GM12878 (cell line): ENCODE measurements around the gene CHST15.

Source experiments
- EGR1 ChIP-seq, 2 experiments: IDR thresholded peaks; 1 replicate in 1 of 2; 2 replicates in 1 of 2; pipeline ENCODE4 v1.6.1; 2011 to 2012; ENCODE audit warnings: low read depth in 2 of 2, low read length in 2 of 2, borderline replicate concordance in 1 of 2, mild to moderate bottlenecking in 1 of 2, moderate library complexity in 1 of 2
- HDGF ChIP-seq: fragments of 450-650 bp; IDR thresholded peaks from 2 replicates; pipeline ENCODE4 v1.6.1; 2016; ENCODE audit warnings: antibody characterized with exemption
- MYC ChIP-seq: IDR thresholded peaks from 2 replicates; pipeline ENCODE4 v1.6.1; 2011; ENCODE audit warnings: mild to moderate bottlenecking, low read length, moderate library complexity, inconsistent platforms; ENCODE audit not compliant: insufficient read depth, insufficient replicate concordance, insufficient read length, severe bottlenecking
- RUNX3 ChIP-seq: IDR thresholded peaks from 2 replicates; pipeline ENCODE4 v1.6.1; 2012; ENCODE audit warnings: low read length, inconsistent platforms
- YY1 ChIP-seq: IDR thresholded peaks from 2 replicates; pipeline ENCODE4 v1.6.1; 2011; ENCODE audit warnings: low read depth, mild to moderate bottlenecking, low read length
- ZNF207 ChIP-seq: fragments of 450-650 bp; IDR thresholded peaks from 2 replicates; pipeline ENCODE4 v1.6.1; 2014; ENCODE audit warnings: antibody characterized with exemption, mild to moderate bottlenecking, borderline replicate concordance
- TF ChIP-seq, protein P1 (sequence below), 3 experiments: IDR thresholded peaks in 2 of 3; conservative IDR thresholded peaks in 1 of 3; 2 replicates each; pipeline ENCODE4 v1.5.1; 2011; ENCODE audit warnings: low read depth in 3 of 3, low read length in 3 of 3, mild to moderate bottlenecking in 3 of 3, control low read depth in 2 of 3, moderate library complexity in 2 of 3, inconsistent platforms in 1 of 3, mixed read lengths in 1 of 3; ENCODE audit not compliant: control insufficient read depth in 2 of 3, insufficient read depth in 1 of 3; ENCODE audit errors: extremely low read depth in 1 of 3
- TF ChIP-seq, protein P2 (sequence below): IDR thresholded peaks from 2 replicates; pipeline ENCODE4 v1.6.1; 2012; ENCODE audit warnings: low read length, inconsistent platforms

DNA sequence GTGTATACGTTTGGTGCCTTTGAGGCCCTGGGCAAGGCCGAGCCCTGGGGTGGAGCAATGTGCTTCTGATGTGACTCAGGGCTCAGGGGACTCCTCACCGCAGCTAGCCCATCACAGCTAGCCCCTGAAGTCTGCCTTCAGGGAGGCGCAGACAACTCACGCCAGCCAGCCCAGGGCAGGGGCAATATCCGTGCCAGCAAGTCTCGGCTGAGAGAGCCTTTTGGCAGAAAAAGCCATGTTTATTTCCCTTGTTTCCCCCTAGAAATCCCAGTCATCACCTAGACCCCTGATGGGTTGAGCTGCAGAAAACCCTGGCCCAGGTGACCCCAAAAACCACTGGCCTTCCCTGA is 90.4 kb downstream of the CHST15 start:
- no peak for TF ChIP-seq YY1
- TF ChIP-seq HDGF, result no peak
- no peak for TF ChIP-seq ZNF207
- no peak for TF ChIP-seq EGR1 (IDR thresholded peaks at IDR 0.05; ENCODE audit: borderline replicate concordance in 1 of 2, low read depth in 2 of 2, low read length in 2 of 2)
- TF ChIP-seq MYC, result no peak
- TF ChIP-seq, protein P1, sequence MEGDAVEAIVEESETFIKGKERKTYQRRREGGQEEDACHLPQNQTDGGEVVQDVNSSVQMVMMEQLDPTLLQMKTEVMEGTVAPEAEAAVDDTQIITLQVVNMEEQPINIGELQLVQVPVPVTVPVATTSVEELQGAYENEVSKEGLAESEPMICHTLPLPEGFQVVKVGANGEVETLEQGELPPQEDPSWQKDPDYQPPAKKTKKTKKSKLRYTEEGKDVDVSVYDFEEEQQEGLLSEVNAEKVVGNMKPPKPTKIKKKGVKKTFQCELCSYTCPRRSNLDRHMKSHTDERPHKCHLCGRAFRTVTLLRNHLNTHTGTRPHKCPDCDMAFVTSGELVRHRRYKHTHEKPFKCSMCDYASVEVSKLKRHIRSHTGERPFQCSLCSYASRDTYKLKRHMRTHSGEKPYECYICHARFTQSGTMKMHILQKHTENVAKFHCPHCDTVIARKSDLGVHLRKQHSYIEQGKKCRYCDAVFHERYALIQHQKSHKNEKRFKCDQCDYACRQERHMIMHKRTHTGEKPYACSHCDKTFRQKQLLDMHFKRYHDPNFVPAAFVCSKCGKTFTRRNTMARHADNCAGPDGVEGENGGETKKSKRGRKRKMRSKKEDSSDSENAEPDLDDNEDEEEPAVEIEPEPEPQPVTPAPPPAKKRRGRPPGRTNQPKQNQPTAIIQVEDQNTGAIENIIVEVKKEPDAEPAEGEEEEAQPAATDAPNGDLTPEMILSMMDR (IDR thresholded peaks at IDR 0.05 in 2 of 3, conservative IDR thresholded peaks at IDR 0.05 in 1 of 3; ENCODE audit: control insufficient read depth in 2 of 3, extremely low read depth in 1 of 3, insufficient read depth in 1 of 3, low read depth in 3 of 3, low read length in 3 of 3), result no peak
- TF ChIP-seq RUNX3, result no peak
- TF ChIP-seq, protein P2, sequence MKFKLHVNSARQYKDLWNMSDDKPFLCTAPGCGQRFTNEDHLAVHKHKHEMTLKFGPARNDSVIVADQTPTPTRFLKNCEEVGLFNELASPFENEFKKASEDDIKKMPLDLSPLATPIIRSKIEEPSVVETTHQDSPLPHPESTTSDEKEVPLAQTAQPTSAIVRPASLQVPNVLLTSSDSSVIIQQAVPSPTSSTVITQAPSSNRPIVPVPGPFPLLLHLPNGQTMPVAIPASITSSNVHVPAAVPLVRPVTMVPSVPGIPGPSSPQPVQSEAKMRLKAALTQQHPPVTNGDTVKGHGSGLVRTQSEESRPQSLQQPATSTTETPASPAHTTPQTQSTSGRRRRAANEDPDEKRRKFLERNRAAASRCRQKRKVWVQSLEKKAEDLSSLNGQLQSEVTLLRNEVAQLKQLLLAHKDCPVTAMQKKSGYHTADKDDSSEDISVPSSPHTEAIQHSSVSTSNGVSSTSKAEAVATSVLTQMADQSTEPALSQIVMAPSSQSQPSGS, result no peak
